Right cardiac atrium (tissue), 5 donors: ENCODE results near the gene OR1N1. TPM values are rescaled to one million over a fixed set of nuclear protein-coding genes. Genes with fewer than 3 reads are reported as not detected.

Source experiments
- polyA plus RNA-seq: library from polyadenylated mRNA; stranded (reverse); fragments of 200-250 nt; gene quantifications from one replicate; pipeline ENCODE4 v1.2.3, GENCODE V29; 2013
- total RNA-seq, 4 donors: library from RNA; stranded (reverse); fragmentation: NEBNext Ultra II Directional; extraction: Animal tissue kit (Norgen Biotek cat#: 25700); gene quantifications; one replicate each; pipeline ENCODE4 v1.2.1, GENCODE V29; 2021
- donor health status: healthy with polysubstance abuse.
- donor health status: DM: no; HTN: yes; CAD: no.
- donor health status: DM: no; HTN: no; CAD: no.
- donor health status: DM: no; HTN: yes; CAD: no; lungs with severe emphysema.
- donor health status: DM: yes; HTN: yes; CAD: no.

Gene OR1N1
- total and polyA plus RNA-seq, 5 donors, result not detected

Other genes with a start within 250 kb of the OR1N1 start
- 10 to 100 TPM; 11.7 to 29.2 (median 22.6) TPM for gene PTGS1, start 156.3 kb downstream of the OR1N1 start, total RNA-seq
- 4.5 TPM for gene PTGS1, start 156.3 kb downstream of the OR1N1 start, polyA plus RNA-seq
- gene OR1J1, start 49.4 kb downstream of the OR1N1 start, total RNA-seq, result not detected
- not detected for gene OR1J1, start 49.4 kb downstream of the OR1N1 start, polyA plus RNA-seq
- not detected for gene OR1J2, start 16.5 kb downstream of the OR1N1 start, total RNA-seq
- gene OR1J2, start 16.5 kb downstream of the OR1N1 start, polyA plus RNA-seq, result not detected
- gene OR1J4, start 8.2 kb downstream of the OR1N1 start, total RNA-seq, result not detected
- gene OR1J4, start 8.2 kb downstream of the OR1N1 start, polyA plus RNA-seq, result not detected
- not detected for gene OR1N2, start 25.8 kb upstream of the OR1N1 start, total RNA-seq
- gene OR1N2, start 25.8 kb upstream of the OR1N1 start, polyA plus RNA-seq, result not detected
- under 1 TPM in 3 of 4 donors, not detected in 1; 0.14 to 0.61 (median 0.43) TPM for gene OR1L8, start 56.1 kb upstream of the OR1N1 start, total RNA-seq
- 0.05 TPM for gene OR1L8, start 56.1 kb upstream of the OR1N1 start, polyA plus RNA-seq
- not detected for gene OR1Q1, start 87.4 kb upstream of the OR1N1 start, total RNA-seq
- gene OR1Q1, start 87.4 kb upstream of the OR1N1 start, polyA plus RNA-seq, result not detected
- not detected for gene OR1B1, start 130.3 kb upstream of the OR1N1 start, total RNA-seq
- gene OR1B1, start 130.3 kb upstream of the OR1N1 start, polyA plus RNA-seq, result not detected
- gene OR1L1, start 134.4 kb upstream of the OR1N1 start, total RNA-seq, result not detected
- not detected for gene OR1L1, start 134.4 kb upstream of the OR1N1 start, polyA plus RNA-seq
- not detected for gene OR1L3, start 147.8 kb upstream of the OR1N1 start, total RNA-seq
- not detected for gene OR1L3, start 147.8 kb upstream of the OR1N1 start, polyA plus RNA-seq
- not detected for gene OR1L4, start 196.7 kb upstream of the OR1N1 start, total RNA-seq
- not detected for gene OR1L4, start 196.7 kb upstream of the OR1N1 start, polyA plus RNA-seq
- gene OR1L6, start 215.0 kb upstream of the OR1N1 start, total RNA-seq, result not detected
- not detected for gene OR1L6, start 215.0 kb upstream of the OR1N1 start, polyA plus RNA-seq